Non-pigmented ciliary epithelial cell (primary cell): Measurements from ENCODE around the gene INPP5F.
"Not testable (repeated sequence)": the region's sequence is repeated elsewhere in the genome, so short reads cannot be mapped to it uniquely, and the experiment has no call there.

Experiments used
- DNase-seq: peaks from one replicate; pipeline ENCODE4 v3.0.0-alpha.2; 2010; ENCODE audit warnings: low read depth

Gene INPP5F

GRCh38 chr10:119863951-119864565 lies 138.2 kb downstream of the INPP5F start:
- DNase-seq: no peak

DNA sequence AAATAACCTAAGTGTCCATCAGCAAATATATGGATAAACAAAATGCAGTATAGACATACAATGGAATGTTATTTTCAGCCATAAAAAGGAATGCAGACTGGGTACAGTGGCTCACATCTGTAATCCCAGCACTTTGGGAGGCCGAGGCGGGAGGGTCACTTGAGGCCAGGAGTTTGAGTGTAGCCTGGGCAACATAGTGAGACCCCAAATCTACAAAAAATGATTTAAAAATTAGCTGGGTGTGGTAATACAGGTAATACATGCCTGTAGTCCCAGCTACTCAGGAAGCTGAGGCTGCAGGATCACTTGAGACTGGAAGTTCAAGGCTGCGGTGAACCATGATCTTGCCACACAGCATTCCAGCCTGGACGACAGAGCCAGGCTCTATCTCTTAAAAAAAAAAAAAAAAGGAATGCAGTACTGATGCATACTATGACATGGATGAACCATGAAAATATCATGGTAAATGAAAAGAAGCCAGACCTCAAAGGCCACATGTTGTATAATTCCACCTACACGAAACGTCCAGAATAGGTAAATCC lies 139.9 kb downstream of the INPP5F start:
- no peak for DNase-seq

DNA sequence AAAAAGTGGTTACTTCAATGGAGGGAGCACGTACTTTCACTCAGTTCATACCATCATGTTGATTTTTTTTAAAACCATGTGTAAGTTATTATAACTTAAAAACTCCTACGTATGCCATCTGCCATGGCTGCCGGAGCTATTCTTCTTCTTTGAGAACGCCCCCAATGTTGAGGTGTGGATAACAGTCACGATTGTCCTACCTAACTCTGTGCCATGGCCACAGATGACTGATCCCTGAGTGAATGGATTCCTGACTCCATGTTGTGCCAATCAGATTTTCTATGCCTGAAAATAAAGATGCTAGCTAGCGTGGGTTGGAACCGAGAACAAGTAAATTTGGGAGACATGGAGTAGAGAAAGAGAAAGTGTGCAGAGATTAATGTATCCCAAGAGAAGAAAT lies 141.5 kb downstream of the INPP5F start:
- no peak for DNase-seq

DNA sequence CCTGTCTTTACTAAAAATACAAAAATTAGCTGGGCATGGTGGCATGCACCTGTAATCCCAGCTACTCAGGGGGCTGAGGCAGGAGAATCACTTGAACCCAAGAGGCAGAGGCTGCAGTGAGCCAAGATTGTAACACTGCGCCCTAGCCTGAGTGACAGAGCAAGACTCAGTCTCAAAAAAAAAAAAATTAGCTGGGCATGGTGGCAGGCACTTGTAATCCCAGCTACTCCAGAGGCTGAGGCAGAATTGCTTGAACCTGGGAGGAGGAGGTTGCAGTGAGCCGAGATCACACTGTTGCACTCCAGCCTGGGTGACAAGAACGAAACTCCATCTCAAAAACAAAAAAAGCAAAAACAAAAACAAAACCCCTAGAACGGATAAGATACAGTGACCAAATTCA lies 143.5 kb downstream of the INPP5F start:
- DNase-seq: not testable (repeated sequence)

DNA sequence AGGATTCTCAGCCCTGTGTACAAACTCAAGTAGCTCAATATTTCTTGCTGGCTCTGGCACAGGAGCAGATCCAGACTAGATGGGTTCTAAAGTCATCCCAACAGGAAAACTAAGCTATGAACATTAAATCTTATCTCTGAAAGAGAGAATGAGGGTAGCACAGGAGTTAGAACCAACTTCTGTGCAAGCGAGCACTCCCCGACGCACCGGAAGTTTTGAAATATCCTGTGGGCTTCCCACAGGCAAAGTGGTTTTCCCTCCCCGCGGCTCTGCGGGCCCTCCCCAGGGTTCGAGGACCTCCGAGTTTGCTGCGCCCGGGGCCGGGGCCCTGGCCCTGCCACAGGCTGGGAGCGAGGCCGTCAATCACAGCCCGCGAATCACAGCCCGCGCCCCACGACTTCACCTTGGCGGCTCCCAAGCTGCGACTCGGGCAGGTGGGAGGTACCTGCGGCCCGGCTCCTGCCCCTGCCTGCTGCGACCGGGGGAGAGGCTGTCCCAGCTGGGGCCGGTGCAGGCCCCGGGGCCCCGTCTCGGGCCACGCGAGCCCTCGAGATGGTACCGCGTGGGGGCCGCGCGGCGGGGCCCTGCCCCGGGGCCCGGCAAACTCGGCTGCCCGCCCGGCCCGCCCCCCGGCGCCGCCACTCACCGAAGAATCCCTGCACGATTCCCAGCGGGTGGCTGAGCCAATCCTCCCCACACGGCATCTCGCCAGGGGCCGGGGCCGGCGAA lies 146.2 kb downstream of the INPP5F start:
- no peak for DNase-seq

DNA sequence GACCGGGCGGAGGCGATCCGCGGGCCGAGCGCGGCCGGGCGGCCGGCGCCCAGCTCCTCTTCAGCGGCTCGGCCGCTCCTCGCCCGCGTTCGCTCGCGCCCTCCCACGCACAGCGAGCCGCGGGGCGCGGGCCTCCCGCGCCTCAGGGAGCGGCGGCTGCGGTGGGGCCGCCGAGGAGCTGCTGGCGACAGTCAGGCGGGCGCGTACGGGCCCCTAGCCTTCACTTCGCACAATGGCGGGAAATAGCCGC lies 146.7 kb downstream of the INPP5F start, which contains the start of gene MCMBP:
Gene MCMBP (minus strand): TSS at position 234 of the 250 bp plus-strand sequence. CDS start 259 bp downstream, outside the sequence.
- no peak for DNase-seq

GRCh38 chr10:119872860-119873681 lies 147.2 kb downstream of the INPP5F start:
- no peak for DNase-seq

DNA sequence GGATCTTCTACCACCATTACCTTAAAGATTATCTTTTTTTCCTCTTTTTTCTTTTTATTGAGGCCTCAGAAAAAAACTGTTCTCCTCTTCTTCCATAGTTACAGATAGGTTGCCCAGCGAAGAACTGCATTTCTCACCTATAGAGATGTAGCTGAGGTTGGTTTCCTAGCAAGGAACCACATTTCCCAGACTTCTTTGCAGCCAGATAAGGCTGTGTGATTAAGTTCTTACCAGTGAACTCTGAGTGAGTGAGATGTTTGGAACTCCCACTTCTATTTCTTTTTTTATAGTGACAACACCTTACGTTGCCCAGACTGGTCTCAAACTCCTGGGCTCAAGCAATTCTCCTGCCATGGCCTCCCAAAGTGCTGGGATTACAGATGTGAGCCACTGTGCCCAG lies 152.7 kb downstream of the INPP5F start:
- DNase-seq: no peak
